ENCODE results near the gene HS3ST3A1.

DNA sequence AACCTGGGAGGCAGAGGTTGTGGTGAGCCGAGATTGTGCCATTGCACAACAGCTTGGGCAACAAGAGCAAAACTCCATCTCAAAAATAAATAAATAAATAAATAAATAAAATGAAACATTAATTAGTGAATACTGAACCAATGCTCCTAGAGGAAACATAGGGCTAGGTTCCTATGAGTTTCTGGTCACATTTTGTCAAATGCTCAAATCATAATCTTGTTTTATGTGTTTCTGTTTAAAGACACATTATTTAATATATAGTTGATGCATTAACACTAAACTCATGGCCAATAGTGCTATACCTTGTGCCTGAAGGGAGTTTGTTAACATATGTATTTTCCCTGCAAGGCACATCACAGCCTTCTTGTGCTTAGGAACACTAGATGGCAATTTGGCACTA is 66.8 kb downstream of the HS3ST3A1 start:
- TF ChIP-seq, protein P1, sequence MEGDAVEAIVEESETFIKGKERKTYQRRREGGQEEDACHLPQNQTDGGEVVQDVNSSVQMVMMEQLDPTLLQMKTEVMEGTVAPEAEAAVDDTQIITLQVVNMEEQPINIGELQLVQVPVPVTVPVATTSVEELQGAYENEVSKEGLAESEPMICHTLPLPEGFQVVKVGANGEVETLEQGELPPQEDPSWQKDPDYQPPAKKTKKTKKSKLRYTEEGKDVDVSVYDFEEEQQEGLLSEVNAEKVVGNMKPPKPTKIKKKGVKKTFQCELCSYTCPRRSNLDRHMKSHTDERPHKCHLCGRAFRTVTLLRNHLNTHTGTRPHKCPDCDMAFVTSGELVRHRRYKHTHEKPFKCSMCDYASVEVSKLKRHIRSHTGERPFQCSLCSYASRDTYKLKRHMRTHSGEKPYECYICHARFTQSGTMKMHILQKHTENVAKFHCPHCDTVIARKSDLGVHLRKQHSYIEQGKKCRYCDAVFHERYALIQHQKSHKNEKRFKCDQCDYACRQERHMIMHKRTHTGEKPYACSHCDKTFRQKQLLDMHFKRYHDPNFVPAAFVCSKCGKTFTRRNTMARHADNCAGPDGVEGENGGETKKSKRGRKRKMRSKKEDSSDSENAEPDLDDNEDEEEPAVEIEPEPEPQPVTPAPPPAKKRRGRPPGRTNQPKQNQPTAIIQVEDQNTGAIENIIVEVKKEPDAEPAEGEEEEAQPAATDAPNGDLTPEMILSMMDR (IDR thresholded peaks at IDR 0.05): no peak
- TF ChIP-seq POLR2A (IDR thresholded peaks at IDR 0.05): no peak

Measured in body of pancreas (tissue), 4 donors.